Calu3 (cell line): ENCODE results near the gene GIMAP7. TPM values are rescaled to one million over a fixed set of nuclear protein-coding genes. Genes with fewer than 3 reads are reported as not detected.
"Not testable (repeated sequence)": the region's sequence is repeated elsewhere in the genome, so short reads cannot be mapped to it uniquely, and the experiment has no call there.

ENCODE experiments used
- BruUV-seq: library from RNA; stranded (reverse); fragments of 400-500 nt; replicated peaks from 2 replicates; lab custom pipeline; 2021; lab: Mats Ljungman, UMichigan
- CTCF ChIA-PET: fragments of 300-600 bp; sonication (Branson Sonifier 250); formaldehyde crosslinking; loops from one replicate; lab custom pipeline; 2022; ENCODE audit warnings: antibody characterized with exemption; lab: Charles Lee
- DNase-seq: peaks from one replicate; pipeline ENCODE4 v3.0.0; 2022
- H3K27ac Mint-ChIP-seq: one replicate; pipeline ENCODE4 v1.8.0; 2022; ENCODE audit warnings: mixed read lengths; ENCODE audit not compliant: unreplicated experiment
- H3K27me3 Mint-ChIP-seq: one replicate; pipeline ENCODE4 v1.8.0; 2022; ENCODE audit warnings: mixed read lengths; ENCODE audit not compliant: unreplicated experiment
- H3K36me3 Mint-ChIP-seq: one replicate; pipeline ENCODE4 v1.8.0; 2022; ENCODE audit warnings: mild to moderate bottlenecking, moderate library complexity, mixed read lengths; ENCODE audit not compliant: insufficient read depth, unreplicated experiment
- H3K4me1 Mint-ChIP-seq: one replicate; pipeline ENCODE4 v1.8.0; 2022; ENCODE audit warnings: mild to moderate bottlenecking, low read depth, mixed read lengths; ENCODE audit not compliant: unreplicated experiment
- H3K4me3 Mint-ChIP-seq: one replicate; pipeline ENCODE4 v1.8.0; 2022; ENCODE audit warnings: mild to moderate bottlenecking, low read depth, moderate library complexity, mixed read lengths; ENCODE audit not compliant: unreplicated experiment
- H3K9me3 Mint-ChIP-seq: one replicate; pipeline ENCODE4 v1.8.0; 2022; ENCODE audit warnings: low read depth, mixed read lengths; ENCODE audit not compliant: unreplicated experiment
- intact Hi-C: fragments of 100-400 bp; cut with micrococcal nuclease; formaldehyde crosslinking; loops from one replicate; pipeline ENCODE4 v1.10.0; 2022; ENCODE audit not compliant: unreplicated experiment
- total RNA-seq: library from RNA; stranded (reverse); gene quantifications from 2 replicates; pipeline ENCODE4 v1.2.3, GENCODE V29; 2022
- TF ChIP-seq, protein P1 (sequence below): fragments of 200-600 bp; IDR thresholded peaks from one replicate; pipeline ENCODE4 v1.8.0; 2022; ENCODE audit warnings: antibody characterized with exemption; ENCODE audit not compliant: unreplicated experiment

GIMAP7 gene
- total RNA-seq, 1 experiment from 2014 or later: not detected

DNA sequence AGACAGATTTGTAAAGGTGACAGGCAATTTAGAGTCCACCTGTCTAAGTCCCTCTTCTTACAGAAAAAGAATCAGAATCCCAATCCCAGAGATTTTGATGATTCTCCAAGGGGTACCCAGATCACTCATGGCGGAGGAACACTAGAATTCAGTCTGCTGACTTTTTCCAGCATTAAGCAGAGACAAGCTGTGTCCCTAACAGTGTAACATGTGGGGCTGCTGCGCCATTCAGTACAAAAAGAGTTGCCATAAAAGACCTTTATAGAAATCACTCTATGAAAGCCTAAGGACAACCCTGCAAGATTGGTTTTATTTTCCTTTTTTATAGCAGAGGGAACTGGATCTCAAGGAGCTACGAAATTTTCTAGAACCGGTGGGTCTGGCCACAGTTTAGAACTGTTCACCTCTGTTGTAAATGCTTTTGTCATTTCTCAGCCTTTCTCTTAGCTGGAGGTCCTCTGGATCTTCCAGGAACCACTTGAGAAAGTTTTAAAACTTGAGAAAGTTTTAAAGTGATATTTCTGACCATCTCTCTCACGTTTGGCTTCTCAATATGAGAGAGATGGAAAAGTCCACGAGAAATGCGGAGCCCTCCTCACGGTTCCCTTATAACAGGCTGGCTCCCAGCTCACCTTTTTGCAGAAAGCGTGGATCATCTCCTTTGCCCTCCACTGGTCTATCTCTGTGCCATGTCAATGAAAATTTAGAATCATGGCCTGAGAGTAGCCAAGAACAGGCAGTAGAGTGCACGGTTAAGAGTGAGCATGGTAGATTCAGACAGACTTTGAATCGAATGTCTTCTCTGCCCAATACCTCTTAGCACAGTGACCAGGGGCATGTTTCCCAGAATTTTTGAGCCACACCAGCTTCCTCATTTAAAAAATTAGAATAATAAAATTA, 826 bp downstream of the GIMAP7 start:
- CTCF ChIA-PET: interaction anchor here (0.6 kb wide), 1 partner anchor 590 kb away, joined by 3 read pairs; no protein-coding TSS in a partner anchor
- H3K27ac Mint-ChIP-seq: no peak overlapping the region
- DNase-seq: no peak
- H3K9me3 Mint-ChIP-seq: no peaks in the 10 kb centered on the region
- no TSS peak for BruUV-seq
- no peak overlapping the region for H3K4me3 Mint-ChIP-seq
- peaks cover 19% of the 10 kb centered on the region for H3K27me3 Mint-ChIP-seq
- TF ChIP-seq, protein P1, sequence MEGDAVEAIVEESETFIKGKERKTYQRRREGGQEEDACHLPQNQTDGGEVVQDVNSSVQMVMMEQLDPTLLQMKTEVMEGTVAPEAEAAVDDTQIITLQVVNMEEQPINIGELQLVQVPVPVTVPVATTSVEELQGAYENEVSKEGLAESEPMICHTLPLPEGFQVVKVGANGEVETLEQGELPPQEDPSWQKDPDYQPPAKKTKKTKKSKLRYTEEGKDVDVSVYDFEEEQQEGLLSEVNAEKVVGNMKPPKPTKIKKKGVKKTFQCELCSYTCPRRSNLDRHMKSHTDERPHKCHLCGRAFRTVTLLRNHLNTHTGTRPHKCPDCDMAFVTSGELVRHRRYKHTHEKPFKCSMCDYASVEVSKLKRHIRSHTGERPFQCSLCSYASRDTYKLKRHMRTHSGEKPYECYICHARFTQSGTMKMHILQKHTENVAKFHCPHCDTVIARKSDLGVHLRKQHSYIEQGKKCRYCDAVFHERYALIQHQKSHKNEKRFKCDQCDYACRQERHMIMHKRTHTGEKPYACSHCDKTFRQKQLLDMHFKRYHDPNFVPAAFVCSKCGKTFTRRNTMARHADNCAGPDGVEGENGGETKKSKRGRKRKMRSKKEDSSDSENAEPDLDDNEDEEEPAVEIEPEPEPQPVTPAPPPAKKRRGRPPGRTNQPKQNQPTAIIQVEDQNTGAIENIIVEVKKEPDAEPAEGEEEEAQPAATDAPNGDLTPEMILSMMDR: no peak
- intact Hi-C loops: no loop called here
- no peaks in the 10 kb centered on the region for H3K4me1 Mint-ChIP-seq
- no peaks in the 10 kb centered on the region for H3K36me3 Mint-ChIP-seq

DNA sequence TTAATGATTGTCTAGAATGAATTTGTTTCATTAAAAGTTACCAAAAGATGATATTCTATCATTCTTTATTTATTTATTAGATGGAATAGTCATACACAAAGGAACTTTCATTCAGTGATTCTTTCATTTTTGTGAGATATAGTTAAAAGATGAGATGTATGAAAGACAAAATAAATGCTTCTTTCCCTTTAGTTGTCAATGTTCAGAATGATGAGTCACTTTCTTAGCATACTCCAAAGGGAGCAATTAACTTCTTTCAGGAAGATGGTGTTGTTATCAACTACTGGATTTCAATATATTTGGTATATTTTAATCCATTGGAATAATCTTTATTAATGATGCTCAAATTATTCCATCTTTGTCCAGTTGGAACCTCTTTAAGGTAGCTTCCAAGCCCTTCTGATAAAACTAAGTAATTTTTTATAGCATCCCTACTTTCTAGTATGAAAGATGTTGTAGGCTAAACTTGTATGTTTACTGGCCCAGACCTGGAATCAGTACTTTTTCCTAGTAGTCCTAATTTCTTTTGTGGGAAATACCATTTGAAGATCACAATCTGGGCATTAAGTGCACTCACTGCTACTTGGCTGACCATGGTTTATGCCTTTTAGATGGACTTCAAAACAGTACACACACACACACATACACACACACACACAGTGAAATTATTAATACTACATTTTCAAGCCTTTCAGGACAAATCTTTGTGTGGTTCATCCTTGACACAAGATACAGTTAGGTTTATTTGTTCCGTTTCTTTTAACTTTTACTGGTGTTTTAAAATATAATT, 2.5 kb downstream of the GIMAP7 start:
- H3K27ac Mint-ChIP-seq: no peak overlapping the region
- intact Hi-C loops: no loop called here
- no peaks in the 10 kb centered on the region for H3K4me1 Mint-ChIP-seq
- no TSS peak for BruUV-seq
- CTCF ChIA-PET: no interaction called here
- TF ChIP-seq, protein P1: no peak
- H3K4me3 Mint-ChIP-seq: no peak overlapping the region
- H3K27me3 Mint-ChIP-seq: peaks cover 14% of the 10 kb centered on the region
- DNase-seq: no peak
- no peaks in the 10 kb centered on the region for H3K9me3 Mint-ChIP-seq
- no peaks in the 10 kb centered on the region for H3K36me3 Mint-ChIP-seq

DNA sequence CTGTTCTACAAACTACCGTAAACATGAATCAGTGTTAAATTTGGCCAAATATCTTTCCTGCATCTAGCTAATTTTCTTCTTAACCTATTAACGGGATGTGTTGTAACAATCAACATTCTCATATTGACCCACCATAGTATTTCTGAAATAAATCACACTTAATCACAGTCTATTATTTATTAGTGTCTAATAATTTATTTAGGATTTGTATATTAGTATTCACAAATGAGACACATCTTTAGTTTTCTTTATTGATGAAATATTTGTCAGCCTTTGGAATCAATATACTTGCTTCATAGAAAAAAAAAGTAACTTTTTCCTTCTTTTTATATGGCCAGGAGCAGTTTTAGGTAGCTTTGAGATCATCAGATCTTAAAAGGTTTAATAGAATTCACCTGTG, 4.6 kb downstream of the GIMAP7 start:
- H3K27me3 Mint-ChIP-seq: peaks cover 11% of the 10 kb centered on the region
- no peaks in the 10 kb centered on the region for H3K9me3 Mint-ChIP-seq
- no peak overlapping the region for H3K4me3 Mint-ChIP-seq
- DNase-seq: no peak
- no peaks in the 10 kb centered on the region for H3K4me1 Mint-ChIP-seq
- TF ChIP-seq, protein P1: no peak
- intact Hi-C loops: no loop called here
- no peak overlapping the region for H3K27ac Mint-ChIP-seq
- no TSS peak for BruUV-seq
- no peaks in the 10 kb centered on the region for H3K36me3 Mint-ChIP-seq
- CTCF ChIA-PET: no interaction called here

- CTCF ChIA-PET: no interaction called here
- TF ChIP-seq, protein P1: no peak
- H3K27ac Mint-ChIP-seq: no peak overlapping the region
- DNase-seq: no peak
- no peak overlapping the region for H3K4me3 Mint-ChIP-seq
- H3K4me1 Mint-ChIP-seq: no peaks in the 10 kb centered on the region
- peaks cover 3% of the 10 kb centered on the region for H3K27me3 Mint-ChIP-seq
- no peaks in the 10 kb centered on the region for H3K9me3 Mint-ChIP-seq
- H3K36me3 Mint-ChIP-seq: no peaks in the 10 kb centered on the region
- BruUV-seq: no TSS peak
- intact Hi-C loops: no loop called here
Measured at GRCh38 chr7:150520145-150520544, 5.5 kb downstream of the GIMAP7 start.

GRCh38 chr7:150522931-150523330, 8.3 kb downstream of the GIMAP7 start:
- DNase-seq, H3K27me3 Mint-ChIP-seq, H3K27ac Mint-ChIP-seq, H3K9me3 Mint-ChIP-seq, H3K4me3 Mint-ChIP-seq, H3K4me1 Mint-ChIP-seq, H3K36me3 Mint-ChIP-seq, BruUV-seq, intact Hi-C loops, CTCF ChIA-PET: not testable (repeated sequence)
